ENCODE data around the gene MTX3.

Gene MTX3

DNA sequence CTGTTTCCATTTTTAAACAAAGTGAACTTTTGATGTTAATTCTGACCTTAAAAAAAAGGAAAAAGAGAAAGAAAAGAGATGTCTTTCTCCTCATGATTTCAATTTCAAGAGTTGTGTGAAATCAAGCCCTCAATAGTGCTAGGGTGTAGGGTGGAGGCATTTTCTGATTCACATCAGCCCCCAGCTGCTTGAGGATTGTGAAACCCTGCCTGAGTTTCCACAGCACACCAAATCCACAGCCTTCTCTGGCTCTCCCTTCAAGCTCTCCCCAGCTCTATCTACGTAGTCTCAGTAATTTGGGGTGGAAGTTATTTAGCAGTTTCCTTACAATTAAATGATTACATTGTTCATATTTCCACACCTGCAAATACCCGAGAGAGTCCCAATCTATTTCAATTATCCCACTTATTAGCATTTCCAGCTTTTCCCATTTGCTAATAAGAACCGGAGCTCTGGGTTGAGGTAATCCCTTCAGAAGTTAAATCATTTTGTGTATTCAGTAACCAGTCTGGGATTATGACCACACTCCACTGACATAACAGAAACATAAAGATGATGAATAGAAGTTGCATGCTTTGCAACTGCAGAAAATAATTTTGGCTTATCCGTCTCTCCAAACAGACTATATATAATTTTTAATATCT is 54.9 kb downstream of the MTX3 start:
- TF ChIP-seq ZFP30 (CRISPR knock-in tag; IDR thresholded peaks at IDR 0.05) = no peak
- TF ChIP-seq, protein P1, sequence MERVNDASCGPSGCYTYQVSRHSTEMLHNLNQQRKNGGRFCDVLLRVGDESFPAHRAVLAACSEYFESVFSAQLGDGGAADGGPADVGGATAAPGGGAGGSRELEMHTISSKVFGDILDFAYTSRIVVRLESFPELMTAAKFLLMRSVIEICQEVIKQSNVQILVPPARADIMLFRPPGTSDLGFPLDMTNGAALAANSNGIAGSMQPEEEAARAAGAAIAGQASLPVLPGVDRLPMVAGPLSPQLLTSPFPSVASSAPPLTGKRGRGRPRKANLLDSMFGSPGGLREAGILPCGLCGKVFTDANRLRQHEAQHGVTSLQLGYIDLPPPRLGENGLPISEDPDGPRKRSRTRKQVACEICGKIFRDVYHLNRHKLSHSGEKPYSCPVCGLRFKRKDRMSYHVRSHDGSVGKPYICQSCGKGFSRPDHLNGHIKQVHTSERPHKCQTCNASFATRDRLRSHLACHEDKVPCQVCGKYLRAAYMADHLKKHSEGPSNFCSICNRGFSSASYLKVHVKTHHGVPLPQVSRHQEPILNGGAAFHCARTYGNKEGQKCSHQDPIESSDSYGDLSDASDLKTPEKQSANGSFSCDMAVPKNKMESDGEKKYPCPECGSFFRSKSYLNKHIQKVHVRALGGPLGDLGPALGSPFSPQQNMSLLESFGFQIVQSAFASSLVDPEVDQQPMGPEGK (CRISPR knock-in tag; IDR thresholded peaks at IDR 0.05; ENCODE audit: borderline replicate concordance) = no peak
- no peak for TF ChIP-seq OSR1 (CRISPR knock-in tag; IDR thresholded peaks at IDR 0.05)
- no peak for TF ChIP-seq BACH2 (CRISPR knock-in tag; IDR thresholded peaks at IDR 0.05; ENCODE audit: borderline replicate concordance)
- TF ChIP-seq GLIS3 (CRISPR knock-in tag; IDR thresholded peaks at IDR 0.05) = no peak
- TF ChIP-seq ZNF70 (CRISPR knock-in tag; IDR thresholded peaks at IDR 0.05) = no peak
- TF ChIP-seq, protein P2, sequence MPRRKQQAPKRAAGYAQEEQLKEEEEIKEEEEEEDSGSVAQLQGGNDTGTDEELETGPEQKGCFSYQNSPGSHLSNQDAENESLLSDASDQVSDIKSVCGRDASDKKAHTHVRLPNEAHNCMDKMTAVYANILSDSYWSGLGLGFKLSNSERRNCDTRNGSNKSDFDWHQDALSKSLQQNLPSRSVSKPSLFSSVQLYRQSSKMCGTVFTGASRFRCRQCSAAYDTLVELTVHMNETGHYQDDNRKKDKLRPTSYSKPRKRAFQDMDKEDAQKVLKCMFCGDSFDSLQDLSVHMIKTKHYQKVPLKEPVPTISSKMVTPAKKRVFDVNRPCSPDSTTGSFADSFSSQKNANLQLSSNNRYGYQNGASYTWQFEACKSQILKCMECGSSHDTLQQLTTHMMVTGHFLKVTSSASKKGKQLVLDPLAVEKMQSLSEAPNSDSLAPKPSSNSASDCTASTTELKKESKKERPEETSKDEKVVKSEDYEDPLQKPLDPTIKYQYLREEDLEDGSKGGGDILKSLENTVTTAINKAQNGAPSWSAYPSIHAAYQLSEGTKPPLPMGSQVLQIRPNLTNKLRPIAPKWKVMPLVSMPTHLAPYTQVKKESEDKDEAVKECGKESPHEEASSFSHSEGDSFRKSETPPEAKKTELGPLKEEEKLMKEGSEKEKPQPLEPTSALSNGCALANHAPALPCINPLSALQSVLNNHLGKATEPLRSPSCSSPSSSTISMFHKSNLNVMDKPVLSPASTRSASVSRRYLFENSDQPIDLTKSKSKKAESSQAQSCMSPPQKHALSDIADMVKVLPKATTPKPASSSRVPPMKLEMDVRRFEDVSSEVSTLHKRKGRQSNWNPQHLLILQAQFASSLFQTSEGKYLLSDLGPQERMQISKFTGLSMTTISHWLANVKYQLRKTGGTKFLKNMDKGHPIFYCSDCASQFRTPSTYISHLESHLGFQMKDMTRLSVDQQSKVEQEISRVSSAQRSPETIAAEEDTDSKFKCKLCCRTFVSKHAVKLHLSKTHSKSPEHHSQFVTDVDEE (CRISPR knock-in tag; IDR thresholded peaks at IDR 0.05) = no peak
- no peak for TF ChIP-seq CSDC2 (CRISPR knock-in tag; IDR thresholded peaks at IDR 0.05)
- TF ChIP-seq ZNF565 (CRISPR knock-in tag; conservative IDR thresholded peaks at IDR 0.05; ENCODE audit: low read depth) = no peak
- TF ChIP-seq PPARA (CRISPR knock-in tag; IDR thresholded peaks at IDR 0.05; ENCODE audit: borderline replicate concordance) = no peak
- TF ChIP-seq ZFP3 (CRISPR knock-in tag; IDR thresholded peaks at IDR 0.05) = no peak
- TF ChIP-seq ZC3H10 (CRISPR knock-in tag; IDR thresholded peaks at IDR 0.05) = no peak
- no peak for TF ChIP-seq ARNTL (CRISPR knock-in tag; IDR thresholded peaks at IDR 0.05; ENCODE audit: borderline replicate concordance, low read depth)
- no peak for TF ChIP-seq TCF4 (CRISPR knock-in tag; IDR thresholded peaks at IDR 0.05; ENCODE audit: borderline replicate concordance)
- TF ChIP-seq TOX (CRISPR knock-in tag; IDR thresholded peaks at IDR 0.05; ENCODE audit: borderline replicate concordance) = no peak
- no peak for TF ChIP-seq SNAI2 (CRISPR knock-in tag; IDR thresholded peaks at IDR 0.05)
- ATAC-seq = no peak

DNA sequence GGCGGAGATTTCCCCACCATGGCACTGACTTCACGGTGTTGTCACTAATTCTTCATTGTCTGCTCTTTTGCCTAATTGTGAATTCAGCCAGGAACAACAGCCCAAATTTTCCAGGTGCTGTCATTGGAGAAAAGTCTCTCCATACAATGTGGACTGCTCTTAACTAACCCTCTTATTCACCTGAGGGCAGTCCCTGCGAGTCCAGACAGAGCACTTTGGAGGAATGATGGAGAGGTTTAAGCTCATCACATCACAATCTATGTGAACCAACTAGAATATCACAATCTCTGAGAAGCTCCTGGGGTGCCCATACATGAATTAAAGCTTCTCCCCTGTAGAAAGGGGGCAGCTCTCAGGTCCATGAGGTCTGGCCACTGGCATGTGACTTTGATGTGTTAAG is 56.4 kb downstream of the MTX3 start:
- TF ChIP-seq ZFP3 (CRISPR knock-in tag; IDR thresholded peaks at IDR 0.05) = no peak
- TF ChIP-seq ESRRG (CRISPR knock-in tag; IDR thresholded peaks at IDR 0.05) = no peak
- TF ChIP-seq, protein P1 (CRISPR knock-in tag; IDR thresholded peaks at IDR 0.05; ENCODE audit: borderline replicate concordance) = no peak
- no peak for TF ChIP-seq TCF4 (CRISPR knock-in tag; IDR thresholded peaks at IDR 0.05; ENCODE audit: borderline replicate concordance)
- no peak for TF ChIP-seq ZNF70 (CRISPR knock-in tag; IDR thresholded peaks at IDR 0.05)
- TF ChIP-seq, protein P3, sequence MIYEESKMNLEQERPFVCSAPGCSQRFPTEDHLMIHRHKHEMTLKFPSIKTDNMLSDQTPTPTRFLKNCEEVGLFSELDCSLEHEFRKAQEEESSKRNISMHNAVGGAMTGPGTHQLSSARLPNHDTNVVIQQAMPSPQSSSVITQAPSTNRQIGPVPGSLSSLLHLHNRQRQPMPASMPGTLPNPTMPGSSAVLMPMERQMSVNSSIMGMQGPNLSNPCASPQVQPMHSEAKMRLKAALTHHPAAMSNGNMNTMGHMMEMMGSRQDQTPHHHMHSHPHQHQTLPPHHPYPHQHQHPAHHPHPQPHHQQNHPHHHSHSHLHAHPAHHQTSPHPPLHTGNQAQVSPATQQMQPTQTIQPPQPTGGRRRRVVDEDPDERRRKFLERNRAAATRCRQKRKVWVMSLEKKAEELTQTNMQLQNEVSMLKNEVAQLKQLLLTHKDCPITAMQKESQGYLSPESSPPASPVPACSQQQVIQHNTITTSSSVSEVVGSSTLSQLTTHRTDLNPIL (CRISPR knock-in tag; IDR thresholded peaks at IDR 0.05; ENCODE audit: low read depth) = no peak
- TF ChIP-seq GLIS3 (CRISPR knock-in tag; IDR thresholded peaks at IDR 0.05) = no peak
- TF ChIP-seq ZNF565 (CRISPR knock-in tag; conservative IDR thresholded peaks at IDR 0.05; ENCODE audit: low read depth) = no peak
- TF ChIP-seq, protein P4, sequence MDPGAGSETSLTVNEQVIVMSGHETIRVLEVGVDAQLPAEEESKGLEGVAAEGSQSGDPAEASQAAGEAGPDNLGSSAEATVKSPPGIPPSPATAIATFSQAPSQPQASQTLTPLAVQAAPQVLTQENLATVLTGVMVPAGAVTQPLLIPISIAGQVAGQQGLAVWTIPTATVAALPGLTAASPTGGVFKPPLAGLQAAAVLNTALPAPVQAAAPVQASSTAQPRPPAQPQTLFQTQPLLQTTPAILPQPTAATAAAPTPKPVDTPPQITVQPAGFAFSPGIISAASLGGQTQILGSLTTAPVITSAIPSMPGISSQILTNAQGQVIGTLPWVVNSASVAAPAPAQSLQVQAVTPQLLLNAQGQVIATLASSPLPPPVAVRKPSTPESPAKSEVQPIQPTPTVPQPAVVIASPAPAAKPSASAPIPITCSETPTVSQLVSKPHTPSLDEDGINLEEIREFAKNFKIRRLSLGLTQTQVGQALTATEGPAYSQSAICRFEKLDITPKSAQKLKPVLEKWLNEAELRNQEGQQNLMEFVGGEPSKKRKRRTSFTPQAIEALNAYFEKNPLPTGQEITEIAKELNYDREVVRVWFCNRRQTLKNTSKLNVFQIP (CRISPR knock-in tag; IDR thresholded peaks at IDR 0.05; ENCODE audit: borderline replicate concordance, low read depth) = no peak
- TF ChIP-seq OSR1 (CRISPR knock-in tag; IDR thresholded peaks at IDR 0.05) = no peak
- no peak for TF ChIP-seq ZC3H10 (CRISPR knock-in tag; IDR thresholded peaks at IDR 0.05)
- TF ChIP-seq PPARA (CRISPR knock-in tag; IDR thresholded peaks at IDR 0.05; ENCODE audit: borderline replicate concordance) = no peak
- TF ChIP-seq CSDC2 (CRISPR knock-in tag; IDR thresholded peaks at IDR 0.05) = no peak
- no peak for TF ChIP-seq ZNF8 (CRISPR knock-in tag; IDR thresholded peaks at IDR 0.05)
- TF ChIP-seq ZFP30 (CRISPR knock-in tag; IDR thresholded peaks at IDR 0.05) = no peak
- no peak for TF ChIP-seq RARB (CRISPR knock-in tag; IDR thresholded peaks at IDR 0.05)
- TF ChIP-seq TOX (CRISPR knock-in tag; IDR thresholded peaks at IDR 0.05; ENCODE audit: borderline replicate concordance) = no peak
- TF ChIP-seq ISL1 (CRISPR knock-in tag; IDR thresholded peaks at IDR 0.05) = no peak
- TF ChIP-seq BACH2 (CRISPR knock-in tag; IDR thresholded peaks at IDR 0.05; ENCODE audit: borderline replicate concordance) = no peak
- ATAC-seq = no peak

Measured in SK-N-SH treated with all-trans-retinoic acid at 6 μM for 48 hours (cell line).